Endothelial cell of umbilical vein (primary cell): Measurements from ENCODE around the gene IMPG2. TPM values are rescaled to one million over a fixed set of nuclear protein-coding genes. Genes with fewer than 3 reads are reported as not detected.

Experiments
- BruUV-seq: library from RNA; stranded (reverse); fragments of 400-500 nt; replicated peaks from 2 replicates; lab custom pipeline; 2021; lab: Mats Ljungman, UMichigan
- CTCF ChIA-PET: fragments of 300-600, 350-600 bp; sonication (Branson Sonifier 250); formaldehyde crosslinking; loops from one replicate; lab custom pipeline; 2021; ENCODE audit warnings: antibody characterized with exemption, inconsistent platforms; lab: Charles Lee
- POLR2A ChIA-PET: fragments of 300-600, 350-600 bp; sonication (Branson Sonifier 250); formaldehyde crosslinking; loops from one replicate; lab custom pipeline; 2021; ENCODE audit warnings: antibody characterized with exemption, inconsistent platforms; lab: Charles Lee
- DNase-seq: peaks from one replicate; pipeline ENCODE4 v3.0.0-alpha.2; 2011; ENCODE audit warnings: low read depth, low spot score
- FAIRE-seq: peaks from 2 replicates; lab custom pipeline; 2011; peaks lifted over from hg19 to GRCh38; lab: Jason Lieb, UNC
- H2AFZ ChIP-seq: 2 replicates; pipeline ENCODE4 v1.6.0; 2012; ENCODE audit warnings: low read depth, low read length, control low read depth, inconsistent platforms
- H3K27ac ChIP-seq: 2 replicates; pipeline ENCODE4 v1.5.1; 2011; ENCODE audit warnings: low read depth, mild to moderate bottlenecking, control low read depth, low read length, moderate library complexity; ENCODE audit not compliant: insufficient read depth
- H3K27me3 ChIP-seq, 2 experiments: 2 replicates each; pipeline versions ENCODE4 v1.6.0 to v1.6.1; 2011; ENCODE audit warnings: low read length in 2 of 2, mixed read lengths in 1 of 2; ENCODE audit not compliant: control insufficient read depth in 2 of 2, insufficient read depth in 2 of 2
- H3K36me3 ChIP-seq, 2 experiments: 2 replicates in 1 of 2; 3 replicates in 1 of 2; pipeline ENCODE4 v1.5.1; 2011; ENCODE audit warnings: low read length in 2 of 2, mild to moderate bottlenecking in 1 of 2, moderate library complexity in 1 of 2; ENCODE audit not compliant: control insufficient read depth in 2 of 2, insufficient read depth in 2 of 2; ENCODE audit errors: extremely low read depth in 1 of 2
- H3K4me1 ChIP-seq: 3 replicates; pipeline ENCODE4 v1.5.1; 2011; ENCODE audit warnings: mild to moderate bottlenecking, low read length; ENCODE audit not compliant: control insufficient read depth, insufficient read depth; ENCODE audit errors: extremely low read depth
- H3K4me2 ChIP-seq: 2 replicates; pipeline ENCODE4 v1.6.1; 2011; ENCODE audit warnings: low read length, control low read depth, mixed read lengths; ENCODE audit not compliant: insufficient read depth
- H3K4me3 ChIP-seq, 3 experiments: fragments of 200-600 bp in 1 of 3; sonication (generic), shearing (Covaris generic) in 1 of 3; replicated peaks in 1 of 3; 2 replicates each; pipeline ENCODE4 v1.5.1; 2011 to 2016; ENCODE audit warnings: control low read depth in 3 of 3, low read length in 3 of 3, mild to moderate bottlenecking in 2 of 3, inconsistent platforms in 1 of 3, low read depth in 1 of 3, moderate library complexity in 1 of 3; ENCODE audit not compliant: insufficient read depth in 1 of 3
- H3K79me2 ChIP-seq: 2 replicates; pipeline ENCODE4 v1.6.0; 2012; ENCODE audit warnings: low read length, inconsistent platforms; ENCODE audit not compliant: control insufficient read depth, insufficient read depth
- H3K9ac ChIP-seq: replicated peaks from 2 replicates; pipeline ENCODE3; 2011; ENCODE audit warnings: low read length, control low read depth; ENCODE audit not compliant: insufficient read depth; ENCODE audit errors: extremely low read depth
- H3K9me1 ChIP-seq: replicated peaks from 3 replicates; pipeline ENCODE4 v1.6.0; 2011; ENCODE audit warnings: mild to moderate bottlenecking, low read length; ENCODE audit not compliant: control insufficient read depth, insufficient read depth; ENCODE audit errors: extremely low read depth
- H3K9me3 ChIP-seq: replicated peaks from 2 replicates; pipeline ENCODE4 v1.5.1; 2012; ENCODE audit warnings: low read length, inconsistent platforms; ENCODE audit not compliant: control insufficient read depth, insufficient read depth
- H4K20me1 ChIP-seq: replicated peaks from 2 replicates; pipeline ENCODE3; 2011; ENCODE audit warnings: mild to moderate bottlenecking, low read length; ENCODE audit not compliant: control insufficient read depth, insufficient read depth; ENCODE audit errors: extremely low read depth
- CTCF ChIP-seq, 2 donors: IDR thresholded peaks; 1 replicate in 1 of 2; 2 replicates in 1 of 2; pipeline ENCODE4 v1.5.1; 2011; ENCODE audit warnings: low read length in 2 of 2, mild to moderate bottlenecking in 2 of 2, moderate library complexity in 2 of 2, control low read depth in 1 of 2, inconsistent platforms in 1 of 2, low read depth in 1 of 2; ENCODE audit not compliant: insufficient read depth in 1 of 2; ENCODE audit errors: extremely low read depth in 1 of 2
- EZH2 ChIP-seq: IDR thresholded peaks from 2 replicates; pipeline ENCODE4 v1.6.1; 2012; ENCODE audit warnings: borderline replicate concordance, low read depth, mild to moderate bottlenecking, moderate library complexity, low read length, inconsistent platforms; ENCODE audit not compliant: severe bottlenecking
- FOS ChIP-seq: IDR thresholded peaks from 2 replicates; pipeline ENCODE4 v1.6.1; 2011; ENCODE audit warnings: mild to moderate bottlenecking, low read length, moderate library complexity, borderline replicate concordance; ENCODE audit not compliant: insufficient read depth
- GATA2 ChIP-seq: IDR thresholded peaks from 2 replicates; pipeline ENCODE4 v1.7.0; 2011; ENCODE audit warnings: low read depth, mild to moderate bottlenecking, moderate library complexity, mixed read lengths, low read length; ENCODE audit not compliant: insufficient read length, insufficient read depth
- JUN ChIP-seq: IDR thresholded peaks from 2 replicates; pipeline ENCODE4 v1.6.1; 2011; ENCODE audit warnings: borderline replicate concordance, low read depth; ENCODE audit not compliant: insufficient read length, insufficient read depth
- MAX ChIP-seq: IDR thresholded peaks from 2 replicates; pipeline ENCODE4 v1.6.1; 2011; ENCODE audit not compliant: insufficient read depth, insufficient read length
- MYC ChIP-seq: IDR thresholded peaks from one replicate; pipeline ENCODE4 v1.6.1; 2011; ENCODE audit warnings: mild to moderate bottlenecking, low read depth, low read length
- POLR2A ChIP-seq: IDR thresholded peaks from 2 replicates; pipeline ENCODE4 v1.6.1; 2012; ENCODE audit warnings: low read depth, mild to moderate bottlenecking, control low read depth, low read length
- POLR2AphosphoS5 ChIP-seq: IDR thresholded peaks from 2 replicates; pipeline ENCODE4 v1.6.1; 2012; ENCODE audit warnings: low read depth, mild to moderate bottlenecking, control low read depth, low read length, moderate library complexity; ENCODE audit not compliant: insufficient read depth
- dilution Hi-C: fragments of 300-500 bp; cut with MboI; formaldehyde crosslinking; loops from one replicate; pipeline ENCODE4 v1.15.0; 2019; ENCODE audit warnings: low sequenced_read_pairs; ENCODE audit not compliant: extremely low pct_ligation_motif_present
- intact Hi-C: fragments of 100-400 bp; cut with micrococcal nuclease; formaldehyde crosslinking; loops from one replicate; pipeline ENCODE4 v1.10.0; 2022
- polyA plus RNA-seq, 4 experiments: library from polyadenylated mRNA; depleted of rRNA in 3 of 4; stranded (reverse) in 3 of 4; unstranded in 1 of 4; fragments of >200 nt; gene quantifications; 2 replicates each; pipeline versions ENCODE4 v1.2.1 to v1.2.3, GENCODE V29; 2011 to 2012; ENCODE audit warnings: missing spikeins in 1 of 4
- total RNA-seq: library from RNA; stranded (reverse); gene quantifications from 2 replicates; pipeline ENCODE4 v1.2.3, GENCODE V29; 2021

The IMPG2 gene
- total and polyA plus RNA-seq, 2 donors (not counting 3 experiments of a cell fraction or from before 2014, with no cell fraction given), result 0.39 to 0.71 TPM

DNA sequence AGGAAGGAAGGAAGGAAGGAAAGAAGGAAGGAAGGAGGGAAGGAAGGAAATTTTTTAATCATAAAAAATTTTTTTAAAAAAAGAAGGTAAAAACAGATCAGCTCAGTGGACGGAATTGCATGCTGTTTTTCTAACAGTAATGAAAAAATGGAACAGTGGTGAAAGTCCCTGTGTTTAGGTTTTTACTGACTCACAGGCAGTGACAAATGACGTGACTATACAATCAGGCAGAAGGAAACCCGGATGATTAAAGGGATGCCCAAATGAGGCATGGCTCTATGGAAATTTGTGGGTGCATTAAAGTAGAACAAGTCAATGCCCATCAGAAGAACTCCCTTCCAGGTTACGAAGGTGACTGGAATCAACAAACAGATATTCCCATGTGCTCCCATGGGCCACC lies 135.0 kb downstream of the IMPG2 start:
- no peaks in the 10 kb centered on the region for H3K9me3 ChIP-seq
- peaks cover 2% of the 10 kb centered on the region for H3K9me1 ChIP-seq
- no peak overlapping the region for H3K27ac ChIP-seq
- no peaks in the 10 kb centered on the region for H3K79me2 ChIP-seq
- H3K9ac ChIP-seq, result no peak overlapping the region
- H2AFZ ChIP-seq, result no peak overlapping the region
- DNase-seq (no peak), FAIRE-seq (no peak)
- no peaks in the 10 kb centered on the region for H3K36me3 ChIP-seq
- POLR2A ChIA-PET, result no interaction called here
- no peak for TF ChIP-seq JUN
- TF ChIP-seq MYC, result no peak
- TF ChIP-seq FOS, result no peak
- TF ChIP-seq EZH2, result no peak
- no peak for TF ChIP-seq MAX
- no peak for TF ChIP-seq CTCF (IDR thresholded peaks at IDR 0.05; ENCODE audit: extremely low read depth in 1 of 2, insufficient read depth in 1 of 2, low read depth in 1 of 2, low read length in 2 of 2)
- TF ChIP-seq POLR2A, result no peak
- TF ChIP-seq GATA2, result no peak
- TF ChIP-seq POLR2AphosphoS5, result no peak
- intact Hi-C loops, result no loop called here
- no peak overlapping the region for H3K4me2 ChIP-seq
- no peaks in the 10 kb centered on the region for H3K27me3 ChIP-seq
- no peaks in the 10 kb centered on the region for H3K4me1 ChIP-seq
- dilution Hi-C loops, result no loop called here
- no peak overlapping the region for H3K4me3 ChIP-seq
- CTCF ChIA-PET, result interaction anchor here (0.7 to 3.9 kb wide), 2 partner anchors 11 to 25 kb away, joined by 3 to 14 read pairs; no protein-coding TSS in a partner anchor
- no TSS peak for BruUV-seq
- no peaks in the 10 kb centered on the region for H4K20me1 ChIP-seq
